ENCODE data around the gene PHLDB2.

Gene PHLDB2

DNA sequence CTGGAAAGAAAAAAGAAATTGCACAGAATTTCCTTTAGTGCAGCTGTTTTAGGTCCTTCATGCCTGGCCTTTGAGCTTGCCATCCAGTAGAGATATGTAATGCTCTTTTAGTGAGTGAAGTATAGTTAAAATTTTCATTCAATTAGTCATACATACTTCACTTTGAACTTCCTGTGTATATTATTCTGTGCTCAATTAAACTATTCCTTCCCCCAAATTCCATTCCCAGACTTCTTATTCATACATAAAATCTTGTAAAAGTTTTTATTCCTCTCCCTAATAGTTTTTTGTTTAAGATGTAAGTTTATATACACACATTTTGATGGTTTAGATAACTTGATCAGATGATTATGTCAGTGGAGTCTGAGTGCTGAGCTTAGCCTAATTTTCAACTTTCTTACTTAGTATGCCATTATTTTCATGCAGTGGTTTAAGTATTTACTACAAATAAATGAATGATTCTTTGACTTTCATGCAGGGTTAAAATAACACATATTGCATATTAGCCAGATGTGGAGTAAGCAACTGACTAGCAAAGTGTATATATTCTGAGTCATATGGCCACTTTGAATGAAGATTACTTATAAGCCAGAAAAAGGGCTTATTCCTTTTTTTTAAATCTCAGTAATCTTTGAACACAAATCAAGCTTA lies 77.3 kb downstream of the PHLDB2 start:
- no peak for TF ChIP-seq CTCF (IDR thresholded peaks at IDR 0.05; ENCODE audit: control extremely low read depth, extremely low read depth, low read depth, missing control alignments)
- ChIA-PET CTCF (interaction anchor here (1.3 kb wide), 1 partner anchor 31 kb away, joined by 5 read pairs; no protein-coding TSS in a partner anchor), POLR2A (no interaction called here)
- DNase-seq (ENCODE audit: extremely low spot score) = no peak

DNA sequence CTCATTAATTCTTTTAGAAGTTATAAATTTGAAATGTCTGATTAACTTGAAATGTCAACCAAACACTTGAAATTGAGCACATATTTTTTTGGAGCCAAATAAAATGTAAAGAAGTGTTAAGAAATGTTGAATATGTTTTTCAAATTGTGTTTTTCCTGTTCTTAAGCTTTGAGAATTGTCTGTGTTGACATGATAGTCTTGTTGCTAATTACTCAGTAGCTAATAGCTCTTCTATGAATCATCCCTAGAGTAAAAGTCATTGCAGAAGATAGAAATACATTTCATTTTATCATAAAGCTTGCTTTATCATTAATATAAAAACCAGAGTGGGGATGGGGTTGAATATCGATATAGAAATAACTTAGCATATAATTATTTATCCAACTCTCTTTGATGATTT lies 77.9 kb downstream of the PHLDB2 start:
- TF ChIP-seq CTCF (IDR thresholded peaks at IDR 0.05; ENCODE audit: control extremely low read depth, extremely low read depth, low read depth, missing control alignments) = no peak
- ChIA-PET POLR2A (no interaction called here), CTCF (interaction anchor here (1.3 kb wide), 1 partner anchor 31 kb away, joined by 5 read pairs; no protein-coding TSS in a partner anchor)
- DNase-seq (ENCODE audit: extremely low spot score) = no peak

- ChIA-PET CTCF (no interaction called here), POLR2A (no interaction called here)
- DNase-seq (ENCODE audit: extremely low spot score) = no peak
- TF ChIP-seq CTCF (IDR thresholded peaks at IDR 0.05; ENCODE audit: control extremely low read depth, extremely low read depth, low read depth, missing control alignments) = no peak
Observed at GRCh38 chr3:111937871-111938270, 78.8 kb downstream of the PHLDB2 start.

GRCh38 chr3:111939873-111940272 lies 80.8 kb downstream of the PHLDB2 start:
- ChIA-PET CTCF (interaction anchor here (0.9 kb wide), 1 partner anchor 17 kb away, joined by 3 read pairs; no protein-coding TSS in a partner anchor), POLR2A (no interaction called here)
- DNase-seq (ENCODE audit: extremely low spot score) = no peak
- TF ChIP-seq CTCF (IDR thresholded peaks at IDR 0.05; ENCODE audit: control extremely low read depth, extremely low read depth, low read depth, missing control alignments) = no peak

- TF ChIP-seq CTCF (IDR thresholded peaks at IDR 0.05; ENCODE audit: control extremely low read depth, extremely low read depth, low read depth, missing control alignments) = no peak
- ChIA-PET POLR2A (no interaction called here), CTCF (no interaction called here)
- DNase-seq (ENCODE audit: extremely low spot score) = no peak
Observed at GRCh38 chr3:111943533-111943932, 84.5 kb downstream of the PHLDB2 start.

- ChIA-PET CTCF (interaction anchor here (0.9 kb wide), 1 partner anchor 229 kb away, joined by 3 read pairs; no protein-coding TSS in a partner anchor), POLR2A (no interaction called here)
- no peak for TF ChIP-seq CTCF (IDR thresholded peaks at IDR 0.05; ENCODE audit: control extremely low read depth, extremely low read depth, low read depth, missing control alignments)
- DNase-seq (ENCODE audit: extremely low spot score) = no peak
Observed at GRCh38 chr3:111944372-111944771, 85.3 kb downstream of the PHLDB2 start.

Measured in GM10248 (cell line).